ENCODE results near the gene TIMM10. TPM values are rescaled to one million over a fixed set of nuclear protein-coding genes. Genes with fewer than 3 reads are reported as not detected.

The TIMM10 gene
- total RNA-seq, 1 experiment from 2014 or later = 68.5 TPM

DNA sequence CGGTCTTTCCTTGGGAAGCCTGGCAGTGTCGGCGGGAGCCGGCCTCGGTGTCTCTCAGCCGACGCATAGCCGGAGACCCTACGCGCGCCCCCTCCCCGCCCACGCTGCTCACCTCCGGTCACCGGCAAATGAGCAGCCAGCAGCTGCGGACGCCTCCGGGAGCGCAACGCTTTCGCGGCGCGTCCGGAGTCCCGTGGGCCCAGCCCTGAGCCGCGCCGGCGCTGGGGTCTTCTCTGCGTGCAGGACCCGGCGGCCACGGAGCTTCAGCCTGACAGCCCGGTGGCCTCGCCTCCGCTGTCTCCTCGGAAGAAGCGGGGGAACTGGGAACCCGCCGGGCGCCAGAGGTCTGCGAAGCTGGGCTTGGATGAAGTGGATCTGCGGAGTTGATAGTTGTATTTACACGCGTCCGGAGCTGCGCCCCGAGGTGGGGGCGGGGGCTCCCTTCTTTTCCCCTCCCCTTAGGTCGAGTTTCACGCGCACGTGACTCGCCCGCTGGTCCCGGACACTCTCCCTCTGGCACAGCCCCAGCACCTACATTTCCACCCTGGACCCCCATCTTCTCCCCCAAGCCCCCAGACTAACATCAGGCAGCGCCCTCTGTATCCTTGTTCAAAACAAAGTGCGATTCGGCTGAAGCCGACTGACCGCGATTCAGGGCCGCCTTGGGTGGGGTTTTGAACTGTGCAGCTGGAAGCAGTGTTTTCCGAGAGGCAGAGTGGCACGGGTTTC is 15.1 kb downstream of the TIMM10 start, which contains the start of gene SLC43A1:
Gene SLC43A1, minus strand, starts transcription at position 371 of the 729 bp plus-strand sequence. CDS start 1,591 bp downstream, outside the sequence.
- intact Hi-C loops (cut with micrococcal nuclease; ENCODE audit: unreplicated experiment) = no loop called here
- Mint-ChIP-seq H3K4me1 (ENCODE audit: low read depth, unreplicated experiment) (peaks cover 8% of the 10 kb centered on the region), H3K27me3 (ENCODE audit: unreplicated experiment) (no peaks in the 10 kb centered on the region), H3K9me3 (ENCODE audit: low read depth, unreplicated experiment) (no peaks in the 10 kb centered on the region), H3K27ac (ENCODE audit: unreplicated experiment) (peak within 1 kb of the TSS; percentile 42), H3K4me3 (ENCODE audit: low read depth, unreplicated experiment) (peak within 1 kb of the TSS; percentile 85), H3K36me3 (ENCODE audit: insufficient read depth, unreplicated experiment) (peaks cover 23% of the 10 kb centered on the region)
- CTCF ChIA-PET = interaction anchor here (0.5 to 2.7 kb wide), 6 partner anchors 14 to 193 kb away, joined by 3 to 16 read pairs (median 4); no protein-coding TSS in a partner anchor
- no TSS peak for BruUV-seq (replicated peaks)
- TF ChIP-seq, protein P1, sequence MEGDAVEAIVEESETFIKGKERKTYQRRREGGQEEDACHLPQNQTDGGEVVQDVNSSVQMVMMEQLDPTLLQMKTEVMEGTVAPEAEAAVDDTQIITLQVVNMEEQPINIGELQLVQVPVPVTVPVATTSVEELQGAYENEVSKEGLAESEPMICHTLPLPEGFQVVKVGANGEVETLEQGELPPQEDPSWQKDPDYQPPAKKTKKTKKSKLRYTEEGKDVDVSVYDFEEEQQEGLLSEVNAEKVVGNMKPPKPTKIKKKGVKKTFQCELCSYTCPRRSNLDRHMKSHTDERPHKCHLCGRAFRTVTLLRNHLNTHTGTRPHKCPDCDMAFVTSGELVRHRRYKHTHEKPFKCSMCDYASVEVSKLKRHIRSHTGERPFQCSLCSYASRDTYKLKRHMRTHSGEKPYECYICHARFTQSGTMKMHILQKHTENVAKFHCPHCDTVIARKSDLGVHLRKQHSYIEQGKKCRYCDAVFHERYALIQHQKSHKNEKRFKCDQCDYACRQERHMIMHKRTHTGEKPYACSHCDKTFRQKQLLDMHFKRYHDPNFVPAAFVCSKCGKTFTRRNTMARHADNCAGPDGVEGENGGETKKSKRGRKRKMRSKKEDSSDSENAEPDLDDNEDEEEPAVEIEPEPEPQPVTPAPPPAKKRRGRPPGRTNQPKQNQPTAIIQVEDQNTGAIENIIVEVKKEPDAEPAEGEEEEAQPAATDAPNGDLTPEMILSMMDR (IDR thresholded peaks at IDR 0.05; ENCODE audit: unreplicated experiment) = no peak
- peak; percentile 49 for DNase-seq

DNA sequence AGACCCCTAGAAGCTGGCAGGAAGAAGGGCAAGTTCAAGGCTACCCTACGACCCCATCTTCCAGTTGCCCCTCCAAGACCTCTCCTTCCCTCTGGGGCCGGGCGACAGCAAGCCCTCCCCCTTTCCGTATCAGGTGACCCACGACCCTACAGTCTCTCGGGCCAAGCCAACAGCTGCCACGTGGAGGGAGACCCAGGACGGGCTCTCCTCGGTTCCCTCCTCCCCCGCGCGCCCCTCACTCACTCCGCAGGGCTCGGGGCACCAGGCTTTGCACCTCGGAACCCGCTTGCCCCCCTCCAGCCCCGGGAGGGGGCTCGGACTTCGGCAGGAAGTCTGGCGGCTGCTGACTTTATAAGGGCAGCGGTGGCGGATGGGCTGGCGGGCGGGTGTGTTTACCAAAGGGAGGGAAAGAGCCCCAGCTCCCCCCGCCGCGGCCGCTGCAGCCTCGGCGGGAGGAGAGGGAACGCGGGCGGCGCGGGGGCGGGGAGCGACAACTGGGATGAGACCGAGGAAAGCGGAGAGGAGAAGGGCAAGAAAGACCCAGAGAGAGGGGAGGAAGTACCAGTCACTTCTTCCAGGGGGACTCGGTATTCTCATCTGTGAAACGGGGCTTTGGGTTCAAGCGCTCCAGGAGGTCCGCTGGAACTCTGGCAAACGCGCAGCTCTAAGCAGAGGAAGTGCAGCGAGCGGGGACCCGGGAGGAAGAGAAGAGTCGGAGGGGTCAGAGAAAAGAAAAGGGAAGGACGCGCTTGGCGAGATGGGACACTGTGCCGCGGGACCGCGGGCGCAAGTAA is 15.8 kb downstream of the TIMM10 start:
- no peaks in the 10 kb centered on the region for H3K9me3 Mint-ChIP-seq (ENCODE audit: low read depth, unreplicated experiment)
- H3K36me3 Mint-ChIP-seq (ENCODE audit: insufficient read depth, unreplicated experiment) = peaks cover 23% of the 10 kb centered on the region
- CTCF ChIA-PET = interaction anchor here (0.5 to 2.7 kb wide), 7 partner anchors 11 to 193 kb away, joined by 3 to 16 read pairs (median 3); no protein-coding TSS in a partner anchor
- peaks cover 8% of the 10 kb centered on the region for H3K4me1 Mint-ChIP-seq (ENCODE audit: low read depth, unreplicated experiment)
- intact Hi-C loops (cut with micrococcal nuclease; ENCODE audit: unreplicated experiment) = no loop called here
- TF ChIP-seq, protein P1 (IDR thresholded peaks at IDR 0.05; ENCODE audit: unreplicated experiment) = no peak
- peak; percentile 42 for DNase-seq
- peak overlapping the region; percentile 42 for H3K27ac Mint-ChIP-seq (ENCODE audit: unreplicated experiment)
- no TSS peak for BruUV-seq (replicated peaks)
- H3K4me3 Mint-ChIP-seq (ENCODE audit: low read depth, unreplicated experiment) = peak overlapping the region; percentile 85
- no peaks in the 10 kb centered on the region for H3K27me3 Mint-ChIP-seq (ENCODE audit: unreplicated experiment)

DNA sequence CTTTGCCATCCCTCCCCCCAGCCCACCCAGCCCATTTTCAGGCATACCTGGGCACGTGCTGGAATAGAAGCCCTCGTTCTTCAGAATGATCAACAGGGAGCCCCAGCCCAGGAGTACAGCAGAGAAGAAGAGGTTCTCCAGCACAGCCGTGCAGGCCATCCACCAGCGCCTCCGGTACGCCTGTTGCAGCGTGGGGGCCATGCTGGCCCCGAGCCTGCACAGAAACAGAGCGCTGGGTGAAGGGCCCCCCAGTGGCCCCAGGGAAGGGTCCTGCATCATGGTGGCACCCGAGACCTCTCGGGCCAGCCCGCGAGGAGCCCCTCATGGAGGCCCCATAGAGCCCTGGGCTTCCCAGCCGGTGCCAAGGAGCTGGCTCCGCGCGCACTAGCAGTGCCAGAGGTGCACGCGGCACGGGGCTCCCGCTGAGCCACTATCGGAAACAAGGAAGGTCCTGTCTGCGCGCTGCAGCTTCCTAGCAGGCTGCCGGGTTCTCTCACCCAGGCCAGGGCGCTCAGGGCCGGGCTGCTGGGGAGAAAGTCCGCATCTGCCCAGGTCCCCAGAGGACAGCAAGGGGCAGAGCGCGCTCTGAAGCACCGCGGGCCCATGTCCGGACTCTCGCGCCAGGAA is 16.5 kb downstream of the TIMM10 start:
- TF ChIP-seq, protein P1 (IDR thresholded peaks at IDR 0.05; ENCODE audit: unreplicated experiment) = no peak
- peaks cover 23% of the 10 kb centered on the region for H3K36me3 Mint-ChIP-seq (ENCODE audit: insufficient read depth, unreplicated experiment)
- H3K4me3 Mint-ChIP-seq (ENCODE audit: low read depth, unreplicated experiment) = peak overlapping the region; percentile 85
- DNase-seq = peak; percentile 43
- H3K27me3 Mint-ChIP-seq (ENCODE audit: unreplicated experiment) = no peaks in the 10 kb centered on the region
- no TSS peak for BruUV-seq (replicated peaks)
- intact Hi-C loops (cut with micrococcal nuclease; ENCODE audit: unreplicated experiment) = no loop called here
- no peak overlapping the region for H3K27ac Mint-ChIP-seq (ENCODE audit: unreplicated experiment)
- H3K4me1 Mint-ChIP-seq (ENCODE audit: low read depth, unreplicated experiment) = peaks cover 8% of the 10 kb centered on the region
- CTCF ChIA-PET = interaction anchor here (0.7 to 2.7 kb wide), 4 partner anchors 15 to 104 kb away, joined by 3 to 16 read pairs (median 4); no protein-coding TSS in a partner anchor
- no peaks in the 10 kb centered on the region for H3K9me3 Mint-ChIP-seq (ENCODE audit: low read depth, unreplicated experiment)

DNA sequence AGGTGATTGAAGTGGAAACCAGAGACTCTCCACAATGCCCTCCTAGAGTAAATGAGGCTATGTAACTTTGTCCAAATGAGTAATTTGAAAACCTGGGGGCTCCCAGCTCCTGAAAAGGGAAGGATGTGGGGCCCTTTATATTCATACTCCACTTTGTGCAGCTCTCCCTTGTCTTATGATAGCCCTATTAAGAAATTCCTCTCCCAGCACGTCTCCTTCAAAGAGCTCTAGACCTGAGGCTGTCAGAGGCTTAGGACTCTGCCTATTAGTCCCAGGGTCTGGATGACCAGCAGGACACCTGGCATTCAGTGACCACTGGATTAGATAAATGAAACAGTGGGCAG is 17.1 kb downstream of the TIMM10 start:
- intact Hi-C loops (cut with micrococcal nuclease; ENCODE audit: unreplicated experiment) = no loop called here
- Mint-ChIP-seq H3K27me3 (ENCODE audit: unreplicated experiment) (no peaks in the 10 kb centered on the region), H3K4me1 (ENCODE audit: low read depth, unreplicated experiment) (peaks cover 8% of the 10 kb centered on the region), H3K27ac (ENCODE audit: unreplicated experiment) (no peak overlapping the region), H3K36me3 (ENCODE audit: insufficient read depth, unreplicated experiment) (peaks cover 24% of the 10 kb centered on the region), H3K4me3 (ENCODE audit: low read depth, unreplicated experiment) (no peak overlapping the region), H3K9me3 (ENCODE audit: low read depth, unreplicated experiment) (no peaks in the 10 kb centered on the region)
- DNase-seq = no peak
- TSS peak; percentile 45 for BruUV-seq (replicated peaks)
- CTCF ChIA-PET = interaction anchor here (0.8 to 2.7 kb wide), 2 partner anchors 20 to 131 kb away, joined by 4 to 16 read pairs; no protein-coding TSS in a partner anchor
- TF ChIP-seq, protein P1 (IDR thresholded peaks at IDR 0.05; ENCODE audit: unreplicated experiment) = no peak
